Left lobe of liver (tissue), 2 donors: ENCODE results near the gene LIMD2. TPM values are rescaled to one million over a fixed set of nuclear protein-coding genes. Genes with fewer than 3 reads are reported as not detected.

ENCODE experiments used
- ATAC-seq: fragments of 200-7000 bp; cut with Tn5 transposase; one replicate; pipeline ENCODE4 v1.9.1; 2020; ENCODE audit warnings: mild to moderate bottlenecking, moderate library complexity
- DNase-seq: peaks from one replicate; pipeline ENCODE4 v3.0.0-alpha.2; 2020; ENCODE audit warnings: low spot score
- total RNA-seq: library from RNA; stranded (reverse); gene quantifications from one replicate; pipeline ENCODE4 v1.2.1, GENCODE V29; 2021
- donor health status: DM: no; HTN: no; CAD: no; lungs with moderate emphysema.
- donor health status: DM: no; HTN: yes; CAD: no.

Gene LIMD2
- total RNA-seq, 1 donor from 2014 or later, result 5.8 TPM

DNA sequence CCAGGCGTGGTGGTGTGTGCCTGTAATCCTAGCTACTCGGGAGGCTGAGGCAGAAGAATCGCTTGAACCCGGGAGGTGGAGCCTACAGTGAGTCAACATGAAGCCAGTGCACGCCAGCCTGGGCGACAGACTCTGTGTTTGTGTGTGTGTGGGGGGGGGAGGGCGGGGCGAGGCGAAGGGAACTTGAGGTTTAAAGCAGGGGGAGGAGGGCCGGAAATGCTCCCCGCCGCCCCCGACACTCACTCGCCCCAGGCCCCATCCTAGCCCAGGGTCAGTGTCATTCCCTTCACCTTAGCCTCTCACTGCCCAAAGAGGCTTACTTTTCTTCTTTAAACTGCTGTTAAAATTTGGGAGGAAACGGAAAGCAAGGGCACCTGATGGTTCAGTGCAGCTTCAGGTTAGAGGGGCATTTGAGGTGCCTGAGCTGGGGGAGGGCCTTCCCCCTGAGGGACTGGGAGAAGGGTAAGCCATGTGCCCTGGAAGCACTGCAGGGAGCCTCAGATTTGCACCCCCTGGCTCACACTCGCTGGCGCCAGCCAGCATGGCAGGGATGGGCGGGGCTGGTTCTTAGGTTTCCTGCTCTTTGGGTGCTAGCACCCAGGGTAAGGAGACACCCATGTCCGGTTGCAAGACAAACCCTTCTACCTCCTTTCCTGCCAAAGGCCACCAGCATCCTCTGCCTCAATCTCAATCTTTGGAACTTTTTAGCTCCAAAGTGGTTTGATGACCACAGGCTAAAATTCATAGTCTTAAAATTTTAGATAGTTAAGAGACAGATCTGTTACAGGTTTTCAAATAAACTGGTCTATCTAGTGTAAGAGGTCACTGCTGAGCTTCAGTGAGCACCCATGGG, 2.2 kb upstream of the LIMD2 start:
- DNase-seq (no peak), ATAC-seq (no peak)

- no peak for ATAC-seq
- DNase-seq, result no peak
Observed at GRCh38 chr17:63701456-63701820, 1.5 kb upstream of the LIMD2 start.

DNA sequence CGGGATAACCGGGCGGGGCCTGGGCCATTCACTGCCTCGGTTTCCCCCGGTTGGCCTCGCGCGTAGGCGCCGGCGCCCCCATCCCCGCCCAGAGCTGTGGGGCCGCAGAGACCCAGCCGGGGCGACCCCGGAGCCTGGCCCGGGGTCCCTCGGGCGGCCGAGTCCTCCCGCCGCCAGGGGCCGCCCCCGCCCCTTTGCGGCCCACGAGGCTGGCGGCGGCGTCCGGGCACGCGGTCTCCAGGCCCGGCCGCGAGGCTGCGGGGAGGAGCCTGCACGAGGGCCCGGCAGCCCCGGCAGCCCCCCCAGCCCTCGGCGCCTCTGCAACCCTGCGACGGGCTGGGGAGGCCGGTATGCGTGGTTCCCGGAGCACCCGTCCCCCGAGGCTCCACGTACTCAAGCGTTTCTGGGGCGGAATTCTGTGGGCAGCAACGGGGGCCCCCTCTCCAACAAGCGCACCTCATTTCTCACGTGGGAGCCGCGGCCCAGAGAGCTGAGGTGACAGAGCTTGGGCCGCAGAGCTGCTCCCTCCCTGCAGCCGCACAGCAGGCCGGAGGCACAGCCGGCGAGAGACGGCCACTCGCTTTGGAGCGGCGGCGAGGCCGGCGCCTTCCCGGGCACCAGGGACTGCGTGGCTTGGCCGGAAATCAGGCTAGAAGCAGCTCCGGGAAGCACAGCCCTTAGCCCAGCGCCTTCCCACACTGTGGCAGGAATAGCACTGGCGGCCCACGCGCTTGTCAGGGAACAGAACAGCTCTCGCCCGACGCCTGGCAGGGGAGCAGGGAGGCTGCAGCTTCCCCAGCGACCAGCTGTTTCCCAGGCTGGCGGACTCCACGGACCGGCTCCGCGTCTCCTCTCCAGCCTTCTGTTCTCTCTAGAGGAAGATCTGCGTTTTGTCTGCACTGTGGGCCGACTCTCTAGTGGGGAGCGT, 867 bp upstream of the LIMD2 start:
- DNase-seq, result peak; percentile 56
- peak; percentile 6 for ATAC-seq

- ATAC-seq (peak; percentile 37), DNase-seq (peak; percentile 58)
Observed at GRCh38 chr17:63698886-63699637, 863 bp downstream of the LIMD2 start.

- ATAC-seq, result peak; percentile 60
- DNase-seq, result no peak
Observed at GRCh38 chr17:63698381-63698885, 1.5 kb downstream of the LIMD2 start.

- DNase-seq, result peak; percentile 65
Observed at GRCh38 chr17:63697341-63698286, 2.3 kb downstream of the LIMD2 start.

GRCh38 chr17:63696381-63696961, 3.5 kb downstream of the LIMD2 start:
- DNase-seq (no peak), ATAC-seq (no peak)

More at GRCh38 chr17:63697341-63698286, 2.3 kb downstream of the LIMD2 start:
- ATAC-seq, result peak; percentile 57

DNA sequence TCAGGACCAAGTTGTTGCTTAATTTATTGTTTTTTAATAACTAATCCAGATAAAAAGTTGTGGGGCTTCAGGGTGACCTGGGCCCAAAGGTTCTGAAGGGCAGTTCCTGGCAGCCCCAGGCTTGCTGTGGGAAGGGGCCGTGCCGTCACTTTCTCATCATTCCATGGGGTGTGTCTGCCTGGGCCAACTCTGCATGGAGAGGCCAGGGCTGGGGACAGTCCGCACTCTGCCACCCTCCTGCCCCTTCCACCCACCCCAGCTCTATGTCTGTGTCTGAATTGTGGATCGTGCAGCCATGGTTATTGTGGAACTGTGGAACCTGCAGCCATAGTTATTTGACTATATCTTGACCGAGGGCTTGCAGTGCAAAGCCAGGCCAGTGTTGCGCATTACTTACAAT, 4.0 kb downstream of the LIMD2 start:
- ATAC-seq, result no peak
- DNase-seq, result no peak

DNA sequence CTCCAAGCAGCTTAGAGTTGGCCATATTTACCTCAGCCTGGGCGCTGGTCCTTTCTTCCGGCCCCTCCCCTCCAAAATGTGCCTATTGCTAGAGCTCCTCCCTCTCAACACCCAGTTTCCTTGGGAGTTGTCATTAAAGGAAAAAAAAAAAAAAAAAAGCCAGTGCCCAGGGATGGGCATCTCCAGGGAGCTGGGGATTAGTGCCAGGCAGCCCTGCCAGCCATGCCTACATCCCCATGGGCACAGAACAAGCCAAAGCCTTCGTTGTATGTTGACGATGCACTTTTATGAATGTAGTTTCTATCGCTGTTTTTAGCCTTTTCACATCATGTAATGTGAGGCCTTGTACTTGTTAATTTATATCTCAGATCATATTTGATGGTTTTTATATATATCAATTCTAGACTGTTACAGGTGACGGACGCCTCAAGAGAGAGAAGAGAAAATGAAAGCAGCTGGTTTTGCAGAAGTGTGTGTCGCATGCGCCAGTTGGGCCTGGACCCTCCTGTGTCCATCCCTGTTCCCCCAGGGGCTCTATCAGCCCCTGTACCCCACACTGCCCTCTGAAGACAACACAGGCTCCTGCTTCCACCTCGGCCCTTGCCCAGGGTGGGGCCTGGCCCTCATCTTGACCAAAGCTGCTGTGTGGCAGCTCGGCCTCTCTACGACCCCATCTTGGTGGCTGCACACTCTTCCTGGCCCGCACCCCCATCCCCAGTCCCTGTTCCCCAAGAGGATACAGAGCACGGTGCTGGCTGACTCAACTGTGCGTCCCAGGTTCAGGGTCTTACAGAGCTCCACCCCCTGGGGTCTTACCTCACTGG, 4.8 kb downstream of the LIMD2 start:
- ATAC-seq (no peak), DNase-seq (no peak)

DNA sequence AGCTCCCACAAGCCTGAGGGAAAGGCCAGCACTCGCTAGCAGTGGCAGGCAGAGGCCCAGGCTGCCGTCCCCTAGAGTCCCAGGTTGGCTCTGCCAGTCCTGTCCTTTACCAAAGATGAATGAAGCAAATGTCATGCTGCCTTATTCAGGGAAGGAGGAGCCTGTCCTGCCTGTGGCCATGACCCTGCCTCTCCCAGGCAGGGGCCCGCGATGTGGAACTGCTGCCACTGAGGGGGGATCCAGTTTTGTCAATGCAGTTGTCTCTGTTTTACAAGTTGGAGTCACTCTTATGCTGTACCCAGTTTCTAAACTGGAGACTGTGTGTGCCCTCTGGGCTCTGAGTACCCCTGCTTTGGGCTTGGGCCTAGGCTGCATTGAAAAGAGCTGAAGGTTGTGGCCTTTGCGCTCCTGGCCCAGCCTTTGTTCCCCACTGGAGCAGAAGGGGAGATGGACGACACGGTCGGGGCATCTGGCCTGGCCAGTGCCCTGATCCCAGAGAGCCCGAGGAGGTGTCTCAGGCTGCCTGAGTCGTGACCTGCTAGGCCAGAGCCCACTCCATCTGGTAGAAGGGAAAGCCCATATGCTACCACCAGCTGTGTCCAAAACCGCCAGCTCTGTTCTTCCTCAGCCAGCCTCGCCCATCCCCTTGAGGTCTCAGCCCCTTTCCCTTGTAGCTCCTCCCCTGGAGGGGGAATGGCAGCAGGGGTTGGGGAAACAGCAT, 5.5 kb downstream of the LIMD2 start:
- no peak for DNase-seq
- ATAC-seq, result no peak

DNA sequence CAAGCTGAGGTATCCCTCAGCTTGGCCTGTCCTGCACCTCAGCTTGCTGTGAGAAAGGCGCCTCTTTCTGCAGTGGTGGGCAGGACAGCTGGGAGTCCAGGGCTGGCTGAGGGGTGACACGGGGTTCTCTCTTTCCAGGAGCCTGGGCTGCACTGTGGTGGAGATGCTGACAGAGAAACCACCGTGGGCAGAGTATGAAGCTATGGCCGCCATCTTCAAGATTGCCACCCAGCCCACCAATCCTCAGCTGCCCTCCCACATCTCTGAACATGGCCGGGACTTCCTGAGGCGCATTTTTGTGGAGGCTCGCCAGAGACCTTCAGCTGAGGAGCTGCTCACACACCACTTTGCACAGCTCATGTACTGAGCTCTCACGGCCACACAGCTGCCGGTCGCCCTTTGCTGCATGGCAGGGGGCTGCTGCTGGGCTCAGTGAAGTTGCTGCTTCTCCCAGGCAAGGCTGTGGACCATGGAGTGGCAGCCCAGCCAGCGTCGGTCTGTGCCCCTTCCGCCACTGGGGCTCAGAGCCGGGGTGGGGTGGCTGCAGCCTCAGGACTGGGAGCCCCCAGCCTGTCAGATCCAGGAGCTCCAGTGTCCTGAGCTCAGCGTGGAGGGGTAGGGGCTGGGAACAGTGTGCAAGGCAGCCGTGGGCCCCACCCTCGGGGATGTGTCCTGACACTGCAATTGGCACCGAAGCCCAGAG, 6.4 kb downstream of the LIMD2 start:
- no peak for ATAC-seq
- DNase-seq, result no peak

GRCh38 chr17:63692195-63692816, 7.6 kb downstream of the LIMD2 start:
- no peak for ATAC-seq

DNA sequence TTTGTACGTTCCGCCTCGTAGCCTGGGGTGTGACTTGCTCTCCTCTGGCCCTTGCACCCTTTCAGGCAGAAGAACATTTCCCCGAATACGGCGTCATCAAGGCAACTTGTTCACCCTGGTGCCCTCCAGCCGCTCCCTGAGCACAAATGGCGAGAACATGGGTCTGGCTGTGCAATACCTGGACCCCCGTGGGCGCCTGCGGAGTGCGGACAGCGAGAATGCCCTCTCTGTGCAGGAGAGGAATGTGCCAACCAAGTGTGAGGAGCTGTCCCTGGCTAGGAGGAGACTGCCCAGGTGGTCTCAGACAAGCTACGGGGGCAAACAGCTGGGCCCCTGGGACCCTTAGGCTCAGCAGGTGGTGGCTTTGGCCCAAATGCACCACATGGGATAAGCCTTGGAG, 10.4 kb downstream of the LIMD2 start:
- DNase-seq, result no peak

More at GRCh38 chr17:63692195-63692816, 7.6 kb downstream of the LIMD2 start:
- DNase-seq, result no peak

GRCh38 chr17:63688396-63689020, 11.4 kb downstream of the LIMD2 start:
- ATAC-seq, result no peak
- no peak for DNase-seq

More for the DNA sequence above, 10.4 kb downstream of the LIMD2 start:
- ATAC-seq, result no peak

DNA sequence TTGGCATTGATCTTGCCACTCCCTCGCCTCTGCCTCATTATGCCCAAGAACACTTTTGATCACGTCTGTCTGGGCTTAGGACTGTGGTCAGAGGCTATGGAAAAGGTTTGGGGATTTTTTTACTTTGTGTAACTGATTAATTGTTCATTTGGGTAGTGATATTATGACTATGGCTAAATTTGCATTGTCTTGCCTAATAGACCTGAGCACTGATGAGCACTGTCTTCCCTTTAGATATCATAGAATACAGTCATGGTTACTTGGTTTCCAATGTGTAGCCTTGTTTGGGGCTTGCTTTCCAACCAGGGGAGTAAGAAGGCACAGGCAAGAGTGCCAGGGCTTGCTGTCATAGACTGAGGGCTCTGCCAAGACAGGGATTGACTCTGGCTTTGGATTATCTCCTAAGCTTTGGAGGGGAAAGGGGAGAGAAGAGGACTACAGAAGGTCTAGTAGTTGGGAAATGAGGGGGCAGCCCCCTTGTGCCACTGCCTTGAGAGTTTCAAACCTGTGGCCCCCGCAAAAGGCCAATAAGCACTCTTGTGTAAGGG, 13.7 kb downstream of the LIMD2 start:
- ATAC-seq (no peak), DNase-seq (no peak)

DNA sequence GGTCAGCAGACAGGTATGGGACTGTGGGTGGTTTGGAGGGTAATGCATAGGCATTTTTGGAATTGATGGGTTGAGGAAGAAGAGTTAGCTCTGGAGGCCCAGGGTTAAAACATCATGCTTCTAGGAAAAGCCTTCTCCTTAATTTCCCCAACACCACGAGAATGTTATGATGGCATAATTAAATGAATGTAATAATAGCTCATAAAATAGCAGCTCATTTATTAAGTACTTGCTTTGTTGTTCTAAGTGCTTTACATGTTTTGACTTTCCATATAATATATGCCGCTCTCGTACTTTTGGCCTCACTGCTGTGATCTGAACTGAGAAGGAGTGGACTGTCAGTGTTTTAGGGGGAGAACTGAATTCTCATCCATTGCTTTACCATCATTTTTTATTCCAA, 14.3 kb downstream of the LIMD2 start:
- ATAC-seq (no peak), DNase-seq (no peak)
